Measurements from ENCODE around the gene DPY19L1.
A peak's percentile ranks its signal among the peaks of the same experiment; 100 is the strongest.
"Not testable (repeated sequence)": the region's sequence is repeated elsewhere in the genome, so short reads cannot be mapped to it uniquely, and the experiment has no call there.

DPY19L1 gene

DNA sequence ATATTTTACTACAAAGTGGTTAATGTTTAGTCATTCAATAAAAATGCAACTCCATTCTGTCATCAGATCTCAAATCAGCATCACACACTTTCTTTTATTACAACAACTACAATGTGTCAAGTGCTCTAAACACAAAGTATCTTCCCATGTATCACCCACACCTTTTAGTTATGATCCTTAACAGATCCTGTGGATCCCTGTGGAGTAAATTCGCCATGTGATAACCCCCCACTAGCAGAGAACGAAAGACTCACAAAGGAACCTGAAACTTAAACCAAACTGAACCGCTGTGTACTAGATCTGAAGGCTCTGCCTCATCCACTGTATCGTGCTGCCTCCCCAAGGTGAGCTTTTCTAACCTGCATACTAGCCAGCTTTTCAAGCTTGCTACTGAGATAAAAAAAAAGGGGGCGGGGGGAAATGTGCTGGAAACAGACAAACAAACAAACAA, 1.7 kb downstream of the DPY19L1 start:
- DNase-seq (ENCODE audit: low read depth in 3 of 3): peak in 1 of 3 donors; percentile 16

DNA sequence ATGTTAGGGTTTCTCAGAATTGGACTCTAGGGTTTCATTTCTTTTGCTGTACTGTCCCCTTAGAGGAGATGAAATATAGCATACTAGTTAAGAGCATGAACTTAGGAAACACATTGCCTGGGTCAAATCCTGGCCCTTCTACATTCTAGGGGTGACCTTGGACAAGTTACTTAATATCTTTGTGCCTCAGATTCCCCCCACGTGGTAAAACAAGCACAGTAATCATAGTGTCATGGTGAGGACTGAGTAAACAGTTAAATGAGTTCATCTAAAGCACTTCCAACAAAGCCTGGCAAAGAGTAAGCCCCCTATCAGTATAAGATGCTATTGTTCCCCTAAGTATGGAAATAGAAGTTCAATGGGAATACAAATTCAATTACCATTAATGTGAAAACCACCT, 5.1 kb downstream of the DPY19L1 start:
- no peak for DNase-seq (ENCODE audit: low read depth in 3 of 3)

DNA sequence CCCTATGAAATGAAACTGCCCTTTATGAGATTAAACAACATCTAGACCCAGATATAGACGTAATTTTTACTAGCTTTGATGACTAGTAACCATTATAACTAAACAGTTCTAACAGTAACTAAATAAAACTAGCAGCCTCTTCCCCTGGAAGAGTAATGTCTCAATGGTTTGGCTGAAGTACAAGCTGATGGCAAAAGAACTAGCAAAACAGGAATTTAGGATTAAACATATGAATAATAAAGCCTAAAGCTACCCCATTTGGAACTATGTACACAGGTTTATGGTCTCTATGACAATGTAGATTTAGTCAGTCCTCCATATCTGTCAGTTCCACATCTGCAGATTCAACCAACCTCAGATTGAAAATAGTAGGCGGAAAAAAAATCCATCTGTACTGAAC, 6.4 kb downstream of the DPY19L1 start:
- no peak for DNase-seq (ENCODE audit: low read depth in 3 of 3)

DNA sequence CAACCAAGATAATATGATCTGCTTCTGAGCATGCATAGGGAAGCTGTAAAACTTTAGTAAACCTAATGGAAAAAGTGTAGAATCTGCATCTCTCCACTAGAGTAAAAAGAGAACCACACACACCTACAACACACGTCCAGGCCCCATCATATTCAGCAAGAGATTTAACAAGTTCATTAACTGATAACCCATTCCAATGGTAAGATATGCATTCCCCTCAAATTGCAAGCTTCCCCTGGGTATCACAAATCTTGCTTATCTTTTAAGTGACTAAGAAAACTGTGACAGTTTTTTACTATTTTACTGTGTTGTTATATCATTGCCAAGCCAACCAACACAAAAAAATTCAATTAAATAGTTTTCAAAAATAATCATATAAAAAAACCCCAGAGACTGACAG, 8.0 kb downstream of the DPY19L1 start:
- DNase-seq (ENCODE audit: low read depth in 3 of 3): no peak

DNA sequence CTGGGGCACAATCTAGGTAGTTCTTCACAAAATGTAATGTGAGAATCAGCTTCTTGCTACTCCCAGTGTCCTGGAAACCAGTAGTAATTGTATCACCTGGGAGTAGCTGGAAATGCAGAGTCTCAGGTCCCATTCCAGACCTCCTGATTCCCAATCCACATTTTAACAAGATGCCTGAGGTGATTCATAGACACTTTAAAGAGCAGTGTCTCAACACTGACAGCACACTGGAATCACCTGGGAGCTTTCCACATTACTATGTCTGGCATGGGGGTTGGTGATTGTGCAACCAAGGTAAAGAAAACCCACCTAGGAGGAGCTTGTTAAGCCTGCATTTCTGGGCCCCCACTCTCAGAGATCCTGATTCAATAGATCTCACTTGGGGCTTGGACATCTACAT, 11.1 kb downstream of the DPY19L1 start:
- DNase-seq (ENCODE audit: low read depth in 3 of 3): no peak

DNA sequence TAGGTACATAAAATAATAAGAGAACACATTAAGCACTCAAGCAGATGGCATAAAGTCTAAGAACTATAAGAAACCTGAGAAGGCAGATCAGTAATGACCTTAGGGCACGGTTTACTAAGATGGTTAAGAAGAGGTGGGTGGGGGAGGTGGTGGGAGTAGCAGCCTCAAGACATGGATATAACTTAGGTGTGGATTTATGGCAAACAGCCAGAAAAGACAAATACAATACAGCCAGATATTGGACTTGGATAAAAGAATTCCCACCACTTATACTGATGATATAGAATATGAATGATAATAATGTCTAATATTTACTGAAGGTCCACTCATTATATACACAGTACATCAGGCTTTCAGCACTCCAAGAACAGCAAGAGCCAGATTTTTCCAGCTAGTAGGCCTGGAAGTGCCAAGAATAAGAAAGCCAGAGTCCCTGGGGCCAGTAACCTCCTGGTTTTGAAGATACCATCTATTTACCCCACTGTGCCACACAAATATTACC, 11.9 kb downstream of the DPY19L1 start:
- no peak for DNase-seq (ENCODE audit: low read depth in 3 of 3)

DNA sequence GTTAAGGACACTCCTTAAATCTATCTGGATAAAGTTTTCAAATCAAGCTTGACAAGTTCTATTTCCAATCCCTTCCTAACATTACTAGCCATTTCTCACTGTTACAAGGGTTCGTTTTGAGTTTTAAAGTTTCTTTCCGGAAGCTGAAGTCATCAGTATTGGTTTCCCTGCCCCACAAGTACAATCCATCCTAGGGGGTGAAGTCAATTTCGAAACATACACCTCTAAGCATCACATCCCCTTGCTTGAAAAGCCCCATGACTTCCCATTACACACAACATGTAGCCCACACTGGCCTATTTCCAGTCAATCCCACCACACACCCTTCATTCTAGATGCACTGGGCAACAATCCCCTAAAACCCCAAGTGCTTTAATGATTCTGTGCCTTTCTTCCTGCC, 13.0 kb downstream of the DPY19L1 start:
- DNase-seq (ENCODE audit: low read depth in 3 of 3): no peak

DNA sequence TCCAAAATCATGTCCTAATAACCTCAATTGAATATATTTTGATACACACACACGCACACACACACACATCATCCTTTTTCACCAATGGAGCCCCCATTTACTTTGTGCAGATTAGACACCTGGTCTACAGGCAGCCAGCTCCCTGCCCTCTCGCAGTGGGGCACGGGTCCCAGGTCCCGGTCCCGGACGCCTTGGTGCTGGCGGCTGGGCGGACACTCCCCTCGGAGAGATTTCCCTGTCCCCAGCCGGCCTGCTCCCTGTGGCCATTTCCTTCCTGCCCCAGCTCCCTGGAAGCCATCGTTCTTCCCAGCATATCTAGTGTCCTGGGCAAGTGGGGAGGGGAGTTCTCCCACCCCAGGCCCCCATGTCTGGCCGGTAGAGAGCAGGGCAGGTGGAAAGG, 14.6 kb downstream of the DPY19L1 start:
- no peak for DNase-seq (ENCODE audit: low read depth in 3 of 3)

DNA sequence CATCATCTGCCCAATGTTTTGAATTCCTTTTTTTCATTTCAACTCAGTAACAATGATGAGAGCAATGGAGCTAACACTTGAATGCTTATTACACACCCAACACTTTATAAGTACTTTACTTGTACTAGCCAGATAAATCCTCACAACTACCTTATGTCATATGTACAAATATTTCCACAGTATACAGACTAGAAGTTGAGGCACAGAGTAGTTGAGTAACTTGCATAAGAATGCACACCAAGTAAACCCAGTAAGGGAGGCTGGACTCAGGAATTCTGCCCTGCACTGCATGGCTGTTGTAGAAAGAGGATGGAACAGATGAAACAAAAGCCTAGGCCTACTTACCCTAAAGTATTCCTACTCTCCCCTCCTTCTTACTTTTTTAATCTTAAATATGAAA, 15.8 kb downstream of the DPY19L1 start:
- DNase-seq (ENCODE audit: low read depth in 3 of 3): no peak

DNA sequence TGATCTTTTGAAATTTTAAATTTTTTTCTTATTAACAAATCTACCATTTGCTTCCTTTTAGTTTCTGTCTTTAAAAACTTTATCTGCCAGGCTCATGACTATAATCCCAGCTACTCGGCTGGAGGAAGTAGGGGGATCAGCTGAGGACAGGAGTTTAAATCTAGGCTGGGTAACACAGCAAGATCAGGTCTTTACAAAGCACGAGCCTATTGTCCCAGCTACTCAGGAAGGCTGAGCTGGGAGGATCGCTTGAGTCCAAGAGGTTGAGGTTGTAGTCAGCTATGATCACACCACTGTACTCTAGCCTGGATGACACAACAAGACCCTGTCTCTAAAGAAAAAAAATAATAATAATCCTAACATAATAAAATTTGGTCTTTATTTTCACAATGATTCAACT, 17.5 kb downstream of the DPY19L1 start:
- no peak for DNase-seq (ENCODE audit: low read depth in 3 of 3)

DNA sequence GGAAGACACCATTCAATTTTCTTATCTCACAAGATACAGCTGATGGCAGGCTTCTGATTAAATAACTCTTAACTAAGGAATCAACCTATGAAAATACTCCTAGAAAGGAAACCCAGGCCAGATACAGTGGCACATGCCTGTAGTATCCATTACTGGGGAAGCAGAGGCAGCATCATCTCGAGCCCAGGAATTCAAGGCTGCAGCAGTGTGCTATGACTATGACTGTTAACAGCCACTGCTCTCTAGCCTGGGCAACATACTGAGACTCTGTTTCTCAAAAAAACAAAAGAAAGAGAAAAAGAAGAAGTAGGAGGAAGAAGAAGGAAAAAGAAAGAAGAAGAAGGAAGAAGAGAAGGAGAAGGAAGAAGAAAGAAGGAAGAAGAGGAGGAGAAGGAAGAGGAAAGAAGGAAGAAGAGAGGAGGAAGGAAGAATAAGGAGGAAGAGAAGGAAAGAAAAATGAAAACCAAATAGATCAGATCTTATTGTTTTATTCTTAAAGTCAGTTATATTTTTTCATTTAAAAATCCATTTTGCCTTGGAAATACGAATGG, 18.0 kb downstream of the DPY19L1 start:
- DNase-seq (ENCODE audit: low read depth in 3 of 3): no peak

DNA sequence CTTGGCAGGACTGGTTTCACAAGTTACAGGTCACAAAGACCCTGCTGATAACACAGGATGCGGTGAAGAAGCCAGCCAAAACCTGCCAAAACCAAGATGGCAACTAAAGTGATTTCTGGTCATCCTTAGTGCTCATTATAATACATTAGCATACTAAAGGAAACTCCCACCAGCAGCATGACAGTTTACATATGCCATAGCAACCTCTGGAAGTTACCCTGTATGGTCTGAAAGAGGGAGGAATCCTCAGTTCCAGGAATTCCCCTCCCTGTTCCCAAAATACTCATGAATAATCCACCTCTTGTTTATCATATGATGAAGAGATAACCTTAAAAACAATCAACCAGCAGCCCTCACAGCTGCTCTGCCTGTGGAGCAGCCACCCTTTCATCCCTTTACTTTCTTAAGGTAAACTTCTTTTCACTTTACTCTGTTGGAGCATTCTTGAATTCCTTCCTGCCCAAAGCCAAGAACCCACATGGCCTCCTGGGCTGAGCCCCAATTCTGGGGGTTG, 21.9 kb downstream of the DPY19L1 start:
- no peak for DNase-seq (ENCODE audit: low read depth in 3 of 3)

DNA sequence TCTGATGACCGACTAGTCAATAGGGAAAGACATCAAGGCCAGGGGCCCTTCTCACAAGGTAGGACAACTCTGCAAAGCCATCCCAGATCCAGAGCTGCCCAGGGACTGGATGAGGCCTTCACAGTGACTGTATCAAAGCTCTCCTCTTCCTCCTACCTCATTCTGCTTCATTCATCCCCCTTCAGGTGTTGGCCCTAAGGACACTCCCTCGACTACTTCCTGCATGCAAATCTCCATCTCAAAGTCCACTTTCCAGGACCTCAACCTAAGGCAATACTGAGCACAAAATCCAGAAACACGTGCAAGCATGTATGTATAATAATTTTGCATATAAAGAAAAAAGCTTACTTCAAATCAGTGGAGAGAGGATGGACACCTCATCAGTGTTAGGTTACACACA, 25.1 kb downstream of the DPY19L1 start:
- no peak for DNase-seq (ENCODE audit: low read depth in 3 of 3)

DNA sequence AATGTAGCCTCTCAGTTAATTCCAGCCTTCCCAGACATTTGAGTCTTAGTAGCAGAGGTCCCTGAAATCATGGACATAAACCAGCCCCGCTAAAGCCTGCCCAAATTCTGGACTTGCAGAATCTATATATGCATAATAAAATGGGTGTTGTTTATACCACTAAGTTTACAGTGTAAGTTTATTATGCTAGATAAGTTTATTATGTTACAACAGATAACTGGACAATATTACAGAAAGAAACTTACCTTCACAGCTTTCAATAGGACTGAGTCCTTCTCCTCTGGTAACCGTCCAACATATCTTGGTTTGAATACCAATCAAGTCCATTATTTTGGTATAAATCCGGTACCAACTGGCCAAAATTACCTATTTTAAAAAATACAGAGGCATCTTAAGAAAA, 26.2 kb downstream of the DPY19L1 start:
- DNase-seq (ENCODE audit: low read depth in 3 of 3): no peak

DNA sequence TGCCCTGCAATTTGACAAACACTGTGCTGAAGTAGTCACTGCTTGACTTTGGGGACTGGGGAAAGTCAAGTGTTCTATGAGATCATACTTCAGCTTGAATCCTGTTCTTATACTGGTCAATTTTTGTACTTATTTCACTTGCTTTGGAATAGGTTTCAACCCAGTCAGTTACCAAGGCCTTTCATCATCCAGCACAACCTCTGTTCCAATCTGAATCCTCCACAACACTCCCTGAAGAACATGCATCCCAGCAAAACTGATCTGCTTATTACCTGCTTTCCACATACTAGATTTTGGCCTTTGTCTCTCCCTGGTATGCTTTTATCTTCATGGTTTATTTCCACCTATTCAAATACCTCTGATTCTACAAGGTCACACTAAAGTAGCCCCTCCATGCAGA, 29.5 kb downstream of the DPY19L1 start:
- no peak for DNase-seq (ENCODE audit: low read depth in 3 of 3)

DNA sequence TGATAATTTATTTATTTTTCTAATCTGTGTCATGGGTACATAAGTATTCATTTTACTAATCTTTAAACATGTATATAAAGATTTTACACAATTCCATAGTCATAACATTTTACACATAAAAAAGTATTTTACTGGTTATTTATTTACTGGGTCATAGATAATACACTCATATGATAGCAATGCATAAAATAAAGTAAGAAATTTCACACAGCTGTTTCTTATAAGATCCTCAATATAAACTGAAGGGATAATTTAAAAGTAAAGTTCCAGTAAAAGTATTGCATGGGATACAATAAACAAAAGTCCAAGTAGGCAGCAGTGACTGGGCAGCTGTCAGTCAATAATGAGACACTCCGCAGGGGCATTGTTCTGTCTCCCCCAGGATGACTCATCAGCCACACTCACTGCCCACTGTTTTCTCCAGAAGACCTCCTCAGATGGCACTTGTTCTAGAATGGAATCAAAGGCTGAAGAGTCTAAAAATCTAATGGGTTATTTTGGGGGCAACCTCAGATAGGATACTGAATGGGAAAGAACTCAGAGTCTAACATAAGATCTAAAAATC, 32.7 kb downstream of the DPY19L1 start:
- DNase-seq (ENCODE audit: low read depth in 3 of 3): no peak

DNA sequence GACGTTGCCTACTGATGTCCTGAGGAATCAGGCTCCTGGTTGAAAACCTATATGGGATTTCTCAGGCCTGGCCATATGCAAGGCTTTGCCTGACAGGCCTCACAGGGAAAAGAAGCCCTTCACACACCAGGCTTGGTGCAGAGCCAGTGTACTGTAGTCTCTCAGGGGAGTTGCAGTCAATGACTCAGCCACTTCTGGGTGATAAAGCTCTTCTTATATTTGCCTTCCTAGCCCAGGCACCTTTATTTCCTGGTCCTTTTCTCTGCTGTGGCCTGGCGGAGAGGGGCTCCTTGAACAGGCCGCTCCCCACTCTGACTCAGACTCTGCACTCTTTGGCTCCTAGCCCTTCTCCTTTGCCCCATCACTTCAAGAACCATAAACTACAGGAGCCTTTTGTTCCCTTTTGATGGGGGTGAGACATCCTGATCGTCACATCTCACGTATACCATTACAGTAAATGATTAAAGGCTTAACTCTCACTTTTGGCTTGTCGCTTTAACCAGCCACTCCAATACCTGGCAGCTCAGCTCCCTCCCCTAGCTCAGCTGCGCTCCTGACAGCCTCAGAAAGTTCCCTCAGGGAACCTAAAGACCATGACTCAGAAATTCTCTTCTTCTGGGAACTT, 33.5 kb downstream of the DPY19L1 start:
- DNase-seq (ENCODE audit: low read depth in 3 of 3): no peak

DNA sequence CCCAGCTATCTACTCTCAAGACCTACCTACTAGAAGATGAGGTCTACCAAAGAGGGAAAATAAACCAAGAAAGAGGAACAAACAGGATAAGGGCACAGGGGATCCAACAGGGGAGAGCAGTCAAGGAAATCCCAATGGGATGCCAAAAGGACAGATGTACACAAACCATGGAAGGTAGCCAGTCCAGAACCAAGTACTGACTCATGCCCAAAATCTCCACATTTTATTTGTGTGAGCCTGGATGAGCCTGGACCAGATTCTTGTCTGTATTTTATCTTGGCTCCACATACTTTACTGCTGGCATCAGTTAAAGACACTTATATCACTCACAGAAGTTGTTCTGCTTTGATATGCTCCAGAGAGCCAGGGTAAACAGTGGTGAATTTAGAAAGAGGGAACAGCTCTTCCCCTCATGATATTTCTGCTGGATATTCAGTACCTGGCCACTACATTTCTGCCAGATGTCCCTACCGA, 34.1 kb downstream of the DPY19L1 start:
- DNase-seq (ENCODE audit: low read depth in 3 of 3): not testable (repeated sequence)

DNA sequence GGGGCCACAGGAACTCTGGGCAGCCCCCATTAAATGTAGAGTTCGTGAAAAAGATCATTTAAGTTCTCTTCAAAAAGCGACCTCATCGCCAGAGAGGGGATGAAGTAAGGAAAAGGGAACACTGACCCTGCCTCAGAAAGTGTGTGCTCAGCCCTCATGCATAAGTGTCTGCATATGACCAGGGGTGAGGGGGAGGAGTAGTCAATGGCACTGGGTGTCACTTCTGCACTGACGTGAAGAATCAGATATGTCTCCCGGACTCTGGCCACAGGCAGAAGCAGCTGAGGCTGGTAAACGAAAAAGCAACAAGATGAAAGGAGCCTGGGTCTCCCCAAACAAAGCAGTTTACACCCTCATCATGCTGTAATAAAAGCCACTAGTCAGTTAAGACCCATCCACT, 39.0 kb downstream of the DPY19L1 start:
- DNase-seq (ENCODE audit: low read depth in 3 of 3): not testable (repeated sequence)

DNA sequence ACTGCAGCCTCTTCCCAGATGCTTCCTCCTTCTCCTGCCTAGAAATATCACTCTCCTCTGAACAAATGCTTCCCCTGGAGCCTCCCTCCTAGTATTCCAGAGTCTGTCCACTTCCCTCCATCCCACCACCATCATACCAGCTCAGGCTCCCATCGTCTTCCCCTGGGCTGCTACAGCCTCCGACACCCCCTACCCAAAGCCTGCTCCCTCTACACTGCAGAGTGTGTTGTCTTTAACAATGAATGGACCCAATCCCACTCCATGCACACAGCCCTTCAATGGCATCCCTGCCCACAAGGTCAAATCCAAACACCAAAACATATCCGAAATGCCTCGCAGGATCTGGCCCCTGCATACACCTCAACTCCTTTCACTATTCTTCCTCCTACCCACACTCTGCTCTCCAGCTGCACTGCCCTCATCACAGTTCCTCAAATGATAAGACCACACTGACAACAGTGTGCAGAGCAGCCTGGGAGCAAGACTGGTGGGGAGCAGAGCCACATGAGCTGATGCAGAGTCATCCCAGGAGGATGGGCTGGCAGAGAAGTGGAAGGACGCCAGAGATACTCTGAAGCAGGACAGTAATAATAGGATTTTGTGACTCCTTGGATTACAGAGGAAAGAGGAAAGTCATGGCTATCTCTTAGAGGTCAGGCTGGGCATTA, 40.7 kb downstream of the DPY19L1 start:
- DNase-seq (ENCODE audit: low read depth in 3 of 3): not testable (repeated sequence)

DNA sequence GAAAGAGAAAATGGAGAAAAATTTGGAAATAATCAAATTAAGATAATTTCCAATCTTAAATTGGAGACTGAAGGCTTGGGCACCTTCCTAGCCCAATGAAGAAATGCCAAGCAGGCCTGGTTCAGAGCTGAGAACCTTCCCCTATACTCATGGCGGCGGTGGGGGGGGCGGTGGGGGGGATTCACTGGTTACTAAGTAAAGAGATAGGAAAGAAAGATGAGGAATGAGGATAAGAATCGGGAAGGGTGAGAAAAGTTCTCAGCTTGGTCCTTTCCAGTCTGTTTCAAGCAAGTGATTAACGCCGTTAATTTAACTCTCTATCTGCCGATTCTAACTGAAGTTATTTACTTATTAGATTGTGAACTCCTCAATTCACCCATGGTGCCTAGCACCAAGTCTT, 41.5 kb downstream of the DPY19L1 start:
- no peak for DNase-seq (ENCODE audit: low read depth in 3 of 3)

Measured in stimulated activated CD4-positive, alpha-beta T cell treated with anti-CD3 and anti-CD28 coated beads, TNF-alpha, amount 100 ng/mL, for 48 hours (primary cell).